HG03066 (cell line): ENCODE data around the gene RRAS2.
A peak's percentile ranks its signal among the peaks of the same experiment; 100 is the strongest.
"Not testable (repeated sequence)": the region's sequence is repeated elsewhere in the genome, so short reads cannot be mapped to it uniquely, and the experiment has no call there.

Source experiments
- ATAC-seq: cut with Tn5 transposase; IDR thresholded peaks from one replicate; pipeline ENCODE4 v1.9.1; 2021; ENCODE audit warnings: low read depth; ENCODE audit not compliant: unreplicated experiment

Gene RRAS2

GRCh38 chr11:14372011-14372410 is 13.0 kb upstream of the RRAS2 start:
- no peak for ATAC-seq

DNA sequence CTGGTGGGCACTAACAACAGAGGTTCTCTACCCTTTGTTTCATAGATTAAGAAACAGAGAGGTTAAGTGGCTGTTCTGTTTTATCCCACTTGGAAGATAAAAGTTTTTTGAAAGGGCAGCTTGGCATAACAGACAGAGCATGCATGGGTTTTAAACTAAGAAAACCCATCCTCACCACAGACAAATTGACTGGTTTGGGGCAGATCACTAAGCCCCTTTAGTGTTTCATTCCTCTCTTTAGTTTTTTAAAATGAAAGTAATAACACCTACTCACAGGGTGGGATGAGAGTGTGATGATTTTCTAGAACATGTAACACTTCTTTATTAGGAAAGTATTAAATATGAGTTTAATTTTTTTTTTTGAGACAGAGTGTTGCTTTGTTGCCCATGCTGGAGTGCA is 12.3 kb upstream of the RRAS2 start:
- no peak for ATAC-seq

DNA sequence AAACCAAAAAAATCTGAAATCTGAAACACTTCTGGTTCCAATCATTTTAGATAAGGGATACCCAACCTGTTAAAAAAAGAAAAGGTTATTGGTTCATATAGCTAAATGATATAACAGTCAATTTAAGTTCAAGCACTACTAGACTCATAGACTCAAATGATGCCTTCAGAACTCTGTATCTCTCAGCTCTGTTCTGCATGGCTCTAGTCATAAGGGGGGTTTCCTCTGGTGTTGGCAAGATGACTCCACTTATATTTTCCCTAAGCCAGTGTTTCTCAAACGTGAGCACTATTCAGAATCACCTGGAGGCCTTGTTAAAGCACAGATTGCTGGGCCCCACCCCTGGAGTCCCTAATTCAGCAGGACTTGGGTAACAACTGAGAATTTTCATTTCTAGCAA is 11.5 kb upstream of the RRAS2 start:
- no peak for ATAC-seq

DNA sequence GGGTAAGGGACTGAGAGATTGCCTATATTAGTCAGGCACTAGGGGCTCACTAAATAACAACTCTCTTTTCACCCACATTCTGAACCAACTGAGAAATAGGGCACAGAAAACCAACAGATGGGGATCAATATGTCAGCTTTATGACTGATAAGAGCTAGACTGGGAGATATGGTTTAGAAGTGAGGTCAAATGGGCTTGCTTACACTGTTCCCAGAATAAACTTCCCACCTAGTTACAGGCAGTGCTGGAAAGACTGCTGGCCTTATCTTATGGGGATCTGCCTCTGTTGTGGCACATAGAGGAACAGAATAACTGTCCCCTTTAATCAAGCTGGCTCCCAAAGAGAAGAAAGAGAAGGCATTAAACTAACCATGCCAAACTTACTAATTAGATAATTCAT is 10.6 kb upstream of the RRAS2 start:
- ATAC-seq = no peak

GRCh38 chr11:14366936-14367335 is 8.0 kb upstream of the RRAS2 start:
- ATAC-seq = no peak

DNA sequence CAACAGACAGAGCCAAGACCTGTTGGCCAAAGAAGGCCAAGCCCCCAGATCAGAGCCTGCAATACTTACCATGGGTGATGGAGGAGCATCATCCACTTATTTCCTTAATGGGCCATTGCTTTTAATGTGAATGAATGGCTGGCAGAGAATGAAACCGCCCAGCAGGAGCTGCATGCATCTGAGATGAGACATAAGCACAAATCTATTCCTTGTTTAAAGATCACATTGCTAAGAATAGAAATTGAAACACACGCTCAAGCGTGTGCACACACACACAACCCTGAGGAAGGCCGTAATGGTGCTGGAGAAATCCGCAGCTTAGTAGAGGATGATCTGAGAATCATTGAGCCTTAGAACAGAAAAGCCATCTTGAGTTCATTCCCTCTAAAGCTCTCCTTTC is 5.3 kb upstream of the RRAS2 start:
- no peak for ATAC-seq

GRCh38 chr11:14362611-14363010 is 3.6 kb upstream of the RRAS2 start:
- no peak for ATAC-seq

- ATAC-seq = no peak
Measured at GRCh38 chr11:14361951-14362350, 3.0 kb upstream of the RRAS2 start.

DNA sequence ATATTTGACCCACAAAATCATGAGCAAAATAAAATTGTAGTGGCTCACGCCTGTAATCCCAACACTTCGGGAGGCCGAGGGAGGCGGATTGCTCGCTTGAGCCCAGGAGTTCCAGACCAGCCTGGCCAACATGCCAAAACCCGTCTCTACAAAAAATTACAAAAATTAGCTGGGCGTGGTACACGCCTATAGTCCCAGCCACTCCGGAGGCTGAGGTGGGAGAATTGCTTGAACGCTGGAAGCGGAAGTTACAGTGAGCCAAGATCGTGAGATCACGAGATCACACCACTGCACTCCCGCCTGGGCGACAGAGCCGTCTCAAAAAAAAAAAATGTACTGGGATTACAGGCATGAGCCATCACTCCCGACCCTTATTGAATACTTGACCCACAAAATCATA is 2.0 kb upstream of the RRAS2 start:
- ATAC-seq = no peak

GRCh38 chr11:14359501-14360031 is 583 bp upstream of the RRAS2 start:
- no peak for ATAC-seq

- peak; percentile 45 for ATAC-seq
Measured at GRCh38 chr11:14357881-14358728, 878 bp downstream of the RRAS2 start.

- ATAC-seq = no peak
Measured at GRCh38 chr11:14356342-14356741, 2.6 kb downstream of the RRAS2 start.

GRCh38 chr11:14354604-14355003 is 4.4 kb downstream of the RRAS2 start:
- not testable (repeated sequence) for ATAC-seq

DNA sequence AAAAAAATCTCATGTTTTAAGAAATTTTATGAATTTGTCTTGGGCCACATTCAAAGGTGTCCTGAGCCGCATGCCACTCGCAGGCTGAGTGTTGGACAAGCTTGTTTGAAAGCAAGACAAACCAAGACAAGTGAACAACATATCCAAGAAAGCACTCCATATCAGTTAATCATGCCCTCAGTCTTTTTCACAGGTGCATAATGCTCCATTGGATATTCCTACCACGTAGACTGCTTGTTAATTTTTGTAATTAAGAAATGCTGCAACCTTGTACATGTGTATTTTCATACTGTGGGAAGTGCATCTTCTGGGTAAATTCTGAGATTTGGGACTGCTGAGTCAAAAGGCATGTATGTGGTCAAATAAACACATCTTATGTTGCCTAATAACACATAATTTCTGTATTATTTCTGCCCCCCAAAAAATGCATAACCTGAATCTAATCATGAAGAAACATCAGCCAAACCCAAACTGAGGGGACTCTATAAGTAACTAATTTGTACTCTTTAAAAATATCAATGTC is 8.2 kb downstream of the RRAS2 start:
- ATAC-seq = no peak

DNA sequence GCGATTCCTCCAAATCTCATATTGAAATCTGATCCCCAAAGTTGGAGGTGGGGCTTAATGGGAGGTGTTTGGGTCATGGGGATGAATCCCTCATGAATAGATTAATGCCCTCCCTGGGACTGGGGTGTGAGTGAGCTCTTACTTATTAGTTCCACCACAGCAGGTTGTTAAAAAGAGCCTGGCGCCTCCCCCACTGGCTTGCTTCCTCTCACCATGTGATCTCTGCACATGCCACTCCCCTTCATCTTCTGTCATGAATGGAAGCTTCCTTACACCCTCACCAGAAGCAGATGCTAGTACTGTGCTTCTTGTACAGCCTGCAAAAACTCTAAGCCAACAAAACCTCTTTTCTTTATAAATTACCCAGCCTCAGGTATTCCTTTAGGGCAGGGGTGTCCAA is 8.8 kb downstream of the RRAS2 start:
- no peak for ATAC-seq

- no peak for ATAC-seq
Measured at GRCh38 chr11:14347991-14348390, 11.0 kb downstream of the RRAS2 start.

DNA sequence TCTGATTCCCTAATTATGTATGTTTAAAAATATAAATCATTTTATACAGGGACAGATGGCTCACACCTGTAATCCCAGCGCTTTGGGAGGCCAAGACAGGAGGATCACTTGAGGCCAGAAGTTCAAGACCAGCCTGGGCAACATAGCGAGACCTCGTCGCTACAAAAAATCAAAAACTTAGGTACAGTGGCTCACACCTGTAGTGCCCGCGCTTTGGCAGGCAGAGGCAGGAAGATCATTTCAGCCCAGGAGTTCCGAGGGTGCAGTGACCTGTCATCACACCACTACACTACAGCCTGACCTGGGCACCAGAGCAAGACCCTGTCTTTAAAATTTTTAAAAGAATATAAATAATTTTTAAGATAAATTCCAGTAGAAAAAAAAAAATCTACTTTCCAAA is 11.5 kb downstream of the RRAS2 start:
- ATAC-seq = no peak

GRCh38 chr11:14346303-14346955 is 12.6 kb downstream of the RRAS2 start:
- no peak for ATAC-seq

DNA sequence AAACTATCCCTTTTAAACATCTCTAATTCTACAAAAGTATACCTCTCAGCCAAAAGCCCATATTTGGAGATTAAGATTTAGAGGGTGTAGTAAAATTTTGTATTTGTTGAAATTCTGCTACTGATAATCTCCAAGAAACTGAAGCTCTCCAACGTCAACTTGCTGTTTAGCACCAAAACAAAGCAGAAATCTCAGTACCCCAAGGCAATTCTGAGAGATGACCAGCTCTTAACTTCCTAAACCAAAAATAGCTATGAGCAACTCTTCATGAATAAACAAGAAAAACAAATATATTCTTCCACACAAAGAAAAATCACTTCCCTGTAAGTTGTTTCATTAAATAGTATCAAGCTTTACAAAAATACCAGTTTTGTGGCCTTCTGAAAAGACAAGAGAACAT is 13.3 kb downstream of the RRAS2 start:
- ATAC-seq = no peak

DNA sequence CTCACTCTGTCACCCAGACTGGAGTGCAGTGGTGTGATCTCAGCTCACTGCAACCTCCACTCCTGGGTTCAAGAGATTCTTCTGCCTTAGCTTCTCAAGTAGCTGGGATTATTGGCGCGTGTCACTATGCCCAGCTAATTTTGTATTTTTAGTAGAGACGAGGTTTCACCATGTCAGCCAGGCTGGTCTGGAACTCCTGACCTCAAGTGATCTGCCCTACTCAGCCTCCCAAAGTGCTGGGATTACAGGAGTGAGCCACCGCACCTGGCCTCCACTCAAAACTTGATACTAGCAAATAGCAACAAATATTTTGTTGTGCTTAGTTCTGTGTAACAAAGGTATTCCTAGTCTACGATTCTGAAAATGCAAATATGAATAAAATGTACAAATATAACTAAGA is 14.0 kb downstream of the RRAS2 start:
- ATAC-seq = not testable (repeated sequence)

- peak; percentile 59 for ATAC-seq
Measured at GRCh38 chr11:14342906-14343305, 16.1 kb downstream of the RRAS2 start.

DNA sequence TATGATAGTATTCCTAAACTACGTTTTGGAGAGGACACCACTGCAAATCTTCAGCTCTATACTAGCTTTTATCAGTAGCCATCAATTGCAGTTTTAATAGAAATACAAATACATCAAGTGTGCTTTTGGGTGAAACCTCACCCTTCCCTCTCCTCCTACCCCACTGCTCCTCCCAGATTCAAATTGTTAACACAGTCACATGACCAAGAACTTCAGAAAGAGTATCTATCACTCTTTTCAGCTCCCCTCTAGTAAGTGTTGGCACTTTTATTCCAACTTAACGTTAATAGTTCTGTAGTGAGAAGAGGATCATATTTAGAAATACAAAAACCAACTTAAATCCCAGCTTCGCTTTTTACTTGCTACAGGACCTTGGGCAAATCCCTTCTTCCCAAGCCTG is 17.0 kb downstream of the RRAS2 start:
- no peak for ATAC-seq
